Measurements from ENCODE around the gene COMMD2. TPM values are rescaled to one million over a fixed set of nuclear protein-coding genes. Genes with fewer than 3 reads are reported as not detected.

Gene COMMD2
- total RNA-seq, 1 experiment from 2014 or later: 64.9 TPM

DNA sequence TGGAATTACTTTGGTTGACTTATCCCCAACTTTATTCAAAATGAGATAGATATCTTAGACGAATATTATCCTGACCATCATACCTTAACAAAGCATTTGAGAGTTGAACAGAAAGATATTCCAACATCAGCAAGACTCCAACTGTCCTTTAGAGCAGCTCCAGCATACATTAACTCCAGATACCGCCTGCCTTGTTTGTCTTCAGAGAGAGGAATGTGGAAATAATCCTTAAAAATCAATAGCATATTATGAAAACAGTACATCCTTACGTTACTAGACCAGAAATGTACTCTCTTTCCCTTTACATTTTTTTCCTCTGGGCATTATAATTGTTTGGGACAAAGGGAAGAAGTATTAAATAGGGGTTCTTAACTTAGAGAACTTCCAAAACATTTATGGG, 38.4 kb upstream of the COMMD2 start:
- no peaks in the 10 kb centered on the region for H3K36me3 Mint-ChIP-seq (ENCODE audit: insufficient read depth in 1 of 3, low read depth in 3 of 3)
- no peak overlapping the region for H2BK5ac ChIP-seq (ENCODE audit: insufficient read length, low read length)
- H3K27me3 Mint-ChIP-seq (ENCODE audit: low read depth): no peaks in the 10 kb centered on the region; the same call in 1 of the 2 replicates
- no peak overlapping the region for H2AFZ ChIP-seq (ENCODE audit: low read length)
- H3K18ac ChIP-seq (ENCODE audit: insufficient read length, low read depth, low read length): no peak overlapping the region
- no peaks in the 10 kb centered on the region for H3K23me2 ChIP-seq (ENCODE audit: insufficient read length, low read depth, low read length, poor library complexity, severe bottlenecking)
- H3K27ac Mint-ChIP-seq: no peak overlapping the region
- H3T11ph ChIP-seq (ENCODE audit: low read length): no peak overlapping the region
- no peak overlapping the region for H3K4me2 ChIP-seq (ENCODE audit: insufficient read depth, insufficient read length, low read length)
- H4K20me1 ChIP-seq (ENCODE audit: control insufficient read depth, insufficient read depth, insufficient read length): no peaks in the 10 kb centered on the region
- H3K23ac ChIP-seq (ENCODE audit: insufficient read length, low read depth, low read length): no peak overlapping the region
- H4K8ac ChIP-seq (replicated peaks; ENCODE audit: insufficient read length, low read depth, low read length): no peak overlapping the region
- H4K5ac ChIP-seq (ENCODE audit: insufficient read length, low read depth, low read length): no peak overlapping the region
- H3K79me2 ChIP-seq (ENCODE audit: insufficient read depth, low read length): no peaks in the 10 kb centered on the region
- H3K4me1 ChIP-seq (ENCODE audit: insufficient read depth, low read length): no peaks in the 10 kb centered on the region
- no peak overlapping the region for H3K14ac ChIP-seq (ENCODE audit: insufficient read depth, low read length)
- H3K56ac ChIP-seq (ENCODE audit: insufficient read length, low read depth, low read length): no peak overlapping the region
- H2BK20ac ChIP-seq (ENCODE audit: low read depth, low read length, poor library complexity, severe bottlenecking): no peak overlapping the region
- no peak overlapping the region for H2AK5ac ChIP-seq (ENCODE audit: insufficient read length, low read length)
- H3K4me3 Mint-ChIP-seq: no peak overlapping the region
- H3K27me3 ChIP-seq (ENCODE audit: insufficient read depth, low read length): no peaks in the 10 kb centered on the region
- H3K9ac ChIP-seq (ENCODE audit: extremely low read depth, insufficient read length, low read length): no peak overlapping the region
- no peaks in the 10 kb centered on the region for H3K4me1 Mint-ChIP-seq
- H3K27ac ChIP-seq (ENCODE audit: insufficient read length, low read depth, low read length): no peak overlapping the region
- H2BK120ac ChIP-seq (ENCODE audit: low read depth, low read length, poor library complexity, severe bottlenecking): no peak overlapping the region
- TF ChIP-seq, protein P1, sequence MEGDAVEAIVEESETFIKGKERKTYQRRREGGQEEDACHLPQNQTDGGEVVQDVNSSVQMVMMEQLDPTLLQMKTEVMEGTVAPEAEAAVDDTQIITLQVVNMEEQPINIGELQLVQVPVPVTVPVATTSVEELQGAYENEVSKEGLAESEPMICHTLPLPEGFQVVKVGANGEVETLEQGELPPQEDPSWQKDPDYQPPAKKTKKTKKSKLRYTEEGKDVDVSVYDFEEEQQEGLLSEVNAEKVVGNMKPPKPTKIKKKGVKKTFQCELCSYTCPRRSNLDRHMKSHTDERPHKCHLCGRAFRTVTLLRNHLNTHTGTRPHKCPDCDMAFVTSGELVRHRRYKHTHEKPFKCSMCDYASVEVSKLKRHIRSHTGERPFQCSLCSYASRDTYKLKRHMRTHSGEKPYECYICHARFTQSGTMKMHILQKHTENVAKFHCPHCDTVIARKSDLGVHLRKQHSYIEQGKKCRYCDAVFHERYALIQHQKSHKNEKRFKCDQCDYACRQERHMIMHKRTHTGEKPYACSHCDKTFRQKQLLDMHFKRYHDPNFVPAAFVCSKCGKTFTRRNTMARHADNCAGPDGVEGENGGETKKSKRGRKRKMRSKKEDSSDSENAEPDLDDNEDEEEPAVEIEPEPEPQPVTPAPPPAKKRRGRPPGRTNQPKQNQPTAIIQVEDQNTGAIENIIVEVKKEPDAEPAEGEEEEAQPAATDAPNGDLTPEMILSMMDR (conservative IDR thresholded peaks at IDR 0.05): no peak
- no peak overlapping the region for H2BK12ac ChIP-seq (ENCODE audit: insufficient read length, low read depth, low read length)
- no peak for DNase-seq
- H2BK15ac ChIP-seq (ENCODE audit: low read depth, low read length): no peak overlapping the region
- no peaks in the 10 kb centered on the region for H3K9me3 Mint-ChIP-seq
- H3K9me3 ChIP-seq (ENCODE audit: control insufficient read depth, low read depth, low read length): no peaks in the 10 kb centered on the region
- WGBS (ENCODE audit: extremely low coverage, insufficient read length, low lambda C conversion rate): no CpG with 5 or more reads among the region's 3 CpGs
- no peak overlapping the region for H4K91ac ChIP-seq (ENCODE audit: insufficient read length, low read depth, low read length)
- H3K4ac ChIP-seq (ENCODE audit: low read depth, low read length): no peak overlapping the region
- H3K79me1 ChIP-seq (ENCODE audit: insufficient read depth, low read depth, low read length, poor library complexity, severe bottlenecking): no peaks in the 10 kb centered on the region
